ENCODE results near the gene EIF2B5.

The EIF2B5 gene

GRCh38 chr3:184185461-184186183, 50.5 kb downstream of the EIF2B5 start:
- peak overlapping the region; percentile 83 for H3K27ac ChIP-seq
- TF ChIP-seq CTCF (IDR thresholded peaks at IDR 0.05) (no peak), ZFX (IDR thresholded peaks at IDR 0.05; ENCODE audit: borderline replicate concordance) (no peak)

GRCh38 chr3:184186184-184186901, 51.2 kb downstream of the EIF2B5 start, which contains the start of gene ABCF3:
Gene ABCF3 (plus strand): TSS chr3:184186199. CDS start chr3:184186208, 9 bp downstream.
- H3K27ac ChIP-seq = peak within 1 kb of the TSS; percentile 83
- TF ChIP-seq CTCF (IDR thresholded peaks at IDR 0.05) (no peak), ZFX (IDR thresholded peaks at IDR 0.05; ENCODE audit: borderline replicate concordance) (no peak)

GRCh38 chr3:184186902-184187207, 51.7 kb downstream of the EIF2B5 start:
- TF ChIP-seq ZFX (IDR thresholded peaks at IDR 0.05; ENCODE audit: borderline replicate concordance) (no peak), CTCF (IDR thresholded peaks at IDR 0.05) (no peak)
- peak overlapping the region; percentile 83 for H3K27ac ChIP-seq

GRCh38 chr3:184188080-184188479, 52.9 kb downstream of the EIF2B5 start:
- H3K27ac ChIP-seq = no peak overlapping the region

GRCh38 chr3:184189421-184189820, 54.3 kb downstream of the EIF2B5 start:
- TF ChIP-seq CTCF (IDR thresholded peaks at IDR 0.05) (no peak), ZFX (IDR thresholded peaks at IDR 0.05; ENCODE audit: borderline replicate concordance) (no peak)
- no peak overlapping the region for H3K27ac ChIP-seq

More at GRCh38 chr3:184188080-184188479, 52.9 kb downstream of the EIF2B5 start:
- TF ChIP-seq ZFX (IDR thresholded peaks at IDR 0.05; ENCODE audit: borderline replicate concordance) (no peak), CTCF (IDR thresholded peaks at IDR 0.05) (no peak)

GRCh38 chr3:184192889-184193288, 57.7 kb downstream of the EIF2B5 start:
- no peak overlapping the region for H3K27ac ChIP-seq
- TF ChIP-seq ZFX (IDR thresholded peaks at IDR 0.05; ENCODE audit: borderline replicate concordance) = no peak
- TF ChIP-seq CTCF (IDR thresholded peaks at IDR 0.05) = no peak

- no peak for TF ChIP-seq ZFX (IDR thresholded peaks at IDR 0.05; ENCODE audit: borderline replicate concordance)
- TF ChIP-seq CTCF (IDR thresholded peaks at IDR 0.05) = no peak
- H3K27ac ChIP-seq = no peak overlapping the region
These were observed 58.9 kb downstream of the EIF2B5 start for GRCh38 chr3:184193991-184194539.
